ENCODE results near the gene NFASC.
A peak's percentile ranks its signal among the peaks of the same experiment; 100 is the strongest.

The NFASC gene

DNA sequence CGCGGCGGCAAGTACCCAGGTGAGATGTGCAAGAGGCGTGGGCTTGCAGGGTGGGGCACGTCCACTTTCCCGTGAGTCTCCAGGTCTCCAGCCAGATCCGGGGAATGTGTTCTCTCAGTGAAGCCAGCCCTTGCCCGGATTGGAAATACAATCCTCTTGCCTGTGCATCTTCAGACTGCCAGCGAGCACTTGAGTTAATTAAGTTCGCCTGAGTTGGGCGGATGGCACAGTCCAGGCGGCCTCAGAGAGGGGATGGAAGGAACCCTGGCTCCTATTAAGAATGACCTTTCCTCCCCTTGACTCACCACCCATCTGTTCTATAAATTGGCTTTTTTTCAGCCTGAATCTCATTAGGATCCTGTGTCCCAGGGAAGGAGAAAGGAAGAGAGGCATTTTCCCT, 139.0 kb downstream of the NFASC start:
- DNase-seq (ENCODE audit: low read depth in 2 of 2), result no peak

- DNase-seq (ENCODE audit: low read depth in 2 of 2), result no peak
Observed at GRCh38 chr1:205012391-205013140, 141.9 kb downstream of the NFASC start.

GRCh38 chr1:205013683-205014367, 143.2 kb downstream of the NFASC start:
- peak in 1 of 2 experiments; percentile 4 for DNase-seq (ENCODE audit: low read depth in 2 of 2)

- DNase-seq (ENCODE audit: low read depth in 2 of 2), result no peak
Observed at GRCh38 chr1:205014783-205015182, 144.1 kb downstream of the NFASC start.

DNA sequence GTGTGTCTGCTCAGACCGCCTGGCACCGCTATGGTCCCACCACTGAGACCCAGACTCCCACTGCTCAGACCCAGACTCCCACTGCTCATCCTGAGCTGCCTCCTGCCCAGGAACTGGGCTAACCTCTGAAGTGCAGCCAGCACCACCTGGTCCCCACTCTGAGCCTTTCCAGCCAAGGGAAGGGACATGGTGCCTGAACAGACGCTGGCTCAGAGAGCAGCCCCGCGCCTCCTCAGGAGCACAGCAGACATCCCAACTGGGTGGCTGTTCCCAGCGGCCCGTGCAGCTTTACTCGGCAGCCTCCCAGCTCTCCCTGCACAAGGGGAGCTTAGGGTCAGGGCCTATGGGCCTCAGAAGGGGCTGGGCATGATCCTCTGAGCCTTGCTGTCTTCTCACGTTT, 144.6 kb downstream of the NFASC start:
- no peak for DNase-seq (ENCODE audit: low read depth in 2 of 2)

DNA sequence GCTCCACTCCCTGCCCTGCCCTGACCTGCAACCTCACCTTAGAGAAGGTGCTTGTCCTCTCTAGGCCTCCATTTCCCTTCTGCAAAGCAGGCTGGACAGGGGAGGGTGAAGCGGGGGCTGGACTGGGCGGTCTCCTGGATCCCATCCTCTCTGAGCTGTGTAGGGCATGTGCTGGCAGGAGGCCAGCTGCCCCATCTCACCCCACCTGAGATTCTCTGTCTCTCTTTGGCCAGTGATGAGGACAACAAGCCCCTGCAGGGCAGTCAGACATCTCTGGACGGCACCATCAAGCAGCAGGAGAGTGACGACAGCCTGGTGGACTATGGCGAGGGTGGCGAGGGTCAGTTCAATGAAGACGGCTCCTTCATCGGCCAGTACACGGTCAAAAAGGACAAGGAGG, 145.4 kb downstream of the NFASC start:
- DNase-seq (ENCODE audit: low read depth in 2 of 2), result no peak

- no peak for DNase-seq (ENCODE audit: low read depth in 2 of 2)
Observed at GRCh38 chr1:205016584-205016983, 145.9 kb downstream of the NFASC start.

DNA sequence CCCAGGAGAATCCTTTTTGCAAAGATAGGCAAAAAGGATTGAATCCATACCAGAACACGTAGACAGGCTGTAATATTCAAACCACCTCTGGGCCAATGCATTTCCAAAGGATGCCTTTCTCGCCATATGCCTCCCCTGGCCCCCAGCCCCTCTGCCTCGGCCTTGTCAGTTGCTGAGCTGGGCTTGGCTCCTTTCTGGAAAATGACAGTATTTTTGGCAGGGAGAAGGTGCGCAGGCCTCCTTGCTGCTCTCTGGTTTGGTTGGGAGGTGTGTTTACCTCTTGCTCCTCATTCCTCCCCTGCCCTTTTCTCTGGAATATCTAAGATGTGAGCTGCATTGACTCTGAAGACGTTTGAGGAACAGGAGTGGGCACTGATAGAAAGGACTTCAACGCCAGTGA, 146.3 kb downstream of the NFASC start:
- DNase-seq (ENCODE audit: low read depth in 2 of 2), result no peak

- DNase-seq (ENCODE audit: low read depth in 2 of 2), result no peak
Observed at GRCh38 chr1:205017766-205018165, 147.1 kb downstream of the NFASC start.

DNA sequence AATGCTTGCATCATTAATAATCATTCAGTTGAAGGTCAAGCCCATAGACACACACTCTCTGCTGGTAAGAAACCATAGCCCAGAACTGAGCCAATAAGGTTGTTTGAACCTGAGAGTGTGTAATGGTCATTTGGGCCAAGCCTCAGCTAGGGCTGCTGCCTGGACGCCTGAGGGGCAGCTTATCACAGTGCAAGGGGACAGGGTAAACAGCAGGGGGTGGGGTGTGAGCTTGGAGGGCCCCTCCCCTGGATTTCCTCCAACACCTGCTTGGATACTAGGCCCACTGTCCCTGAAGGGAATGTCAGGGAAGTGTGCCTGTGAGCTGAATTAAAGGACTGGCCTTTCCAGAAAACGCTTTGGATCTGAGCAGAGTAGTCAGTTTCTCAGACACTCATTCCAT, 147.7 kb downstream of the NFASC start:
- DNase-seq (ENCODE audit: low read depth in 2 of 2), result no peak

- no peak for DNase-seq (ENCODE audit: low read depth in 2 of 2)
Observed at GRCh38 chr1:205020466-205020865, 149.8 kb downstream of the NFASC start.

GRCh38 chr1:205024679-205025078, 154.0 kb downstream of the NFASC start:
- no peak for DNase-seq (ENCODE audit: low read depth in 2 of 2)

- no peak for DNase-seq (ENCODE audit: low read depth in 2 of 2)
Observed at GRCh38 chr1:205025239-205025638, 154.6 kb downstream of the NFASC start.

DNA sequence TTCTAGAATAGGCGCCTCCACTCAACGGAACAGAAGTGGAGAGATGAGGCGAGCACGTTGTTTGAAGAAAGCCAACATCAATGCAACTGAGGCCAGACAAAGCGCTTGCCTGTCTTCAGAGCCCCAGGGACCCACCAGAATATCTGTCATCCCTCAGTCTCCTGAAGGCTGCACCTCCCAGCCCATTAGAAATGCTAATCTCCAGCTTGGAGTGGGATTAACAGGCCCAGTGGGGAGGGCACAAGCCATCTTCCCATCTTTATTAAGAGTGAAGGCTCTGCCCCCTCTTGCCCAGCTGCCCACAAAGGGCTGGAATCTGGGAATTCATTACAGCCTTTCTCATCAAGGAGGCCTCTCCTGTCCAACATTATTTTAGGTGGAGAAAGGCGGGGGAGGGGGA, 155.5 kb downstream of the NFASC start:
- no peak for DNase-seq (ENCODE audit: low read depth in 2 of 2)

DNA sequence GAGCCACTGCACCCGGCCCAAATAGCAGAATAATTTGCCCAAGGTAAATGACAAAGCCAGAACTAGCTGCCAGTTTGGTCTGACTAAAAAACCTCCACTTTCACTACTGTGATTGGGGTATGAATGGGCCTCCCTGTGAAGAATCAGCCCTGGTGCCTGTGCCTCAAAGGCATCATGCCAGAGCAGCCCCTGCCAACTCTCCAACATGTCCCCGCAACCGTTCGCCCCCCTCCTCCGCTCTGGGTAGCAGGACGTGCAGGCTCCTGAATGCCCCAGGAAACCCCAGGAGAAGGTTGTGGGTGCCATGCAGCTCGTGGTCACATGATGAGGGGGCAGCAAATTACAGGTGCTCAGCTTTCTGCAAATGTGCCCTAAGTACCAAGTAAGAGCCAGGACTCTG, 157.7 kb downstream of the NFASC start:
- no peak for DNase-seq (ENCODE audit: low read depth in 2 of 2)

DNA sequence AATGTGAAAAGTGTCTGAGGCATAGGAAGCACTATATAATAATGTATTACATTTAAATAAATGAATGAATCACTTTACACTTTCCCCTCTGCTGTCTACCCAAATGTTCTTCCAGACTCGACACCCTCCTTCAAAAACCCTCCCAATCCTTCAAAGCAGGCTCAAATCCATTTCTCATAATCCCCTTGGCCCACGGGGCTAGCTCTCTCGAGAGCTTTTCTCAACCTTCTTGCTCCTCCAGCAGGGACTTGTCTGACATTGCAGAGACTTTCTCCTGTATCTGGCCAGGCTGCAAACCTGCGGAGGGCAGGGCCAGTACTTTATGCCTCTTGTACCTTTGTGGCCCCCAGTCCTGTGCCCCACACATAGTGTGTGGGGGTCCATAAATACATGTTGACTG, 158.3 kb downstream of the NFASC start:
- DNase-seq (ENCODE audit: low read depth in 2 of 2), result no peak

DNA sequence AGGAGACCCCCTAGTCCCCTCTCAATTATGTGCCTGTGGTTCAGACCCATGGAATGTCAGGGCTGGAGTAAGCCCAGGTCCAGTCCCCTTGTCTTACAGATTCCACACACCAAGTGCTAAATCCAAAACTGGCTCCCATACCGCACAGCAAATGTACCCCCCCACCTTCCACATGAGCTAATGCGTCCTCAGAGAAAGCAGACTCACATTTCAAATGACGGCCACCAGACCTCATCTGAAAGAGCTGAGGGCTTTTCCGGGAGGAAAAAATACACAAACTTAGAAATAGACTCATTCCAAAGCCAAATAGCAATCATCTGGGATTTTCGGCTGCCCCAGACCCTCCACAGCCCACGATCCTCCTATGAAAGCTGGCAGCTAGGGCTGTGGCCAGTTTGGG, 159.6 kb downstream of the NFASC start:
- DNase-seq (ENCODE audit: low read depth in 2 of 2), result no peak

DNA sequence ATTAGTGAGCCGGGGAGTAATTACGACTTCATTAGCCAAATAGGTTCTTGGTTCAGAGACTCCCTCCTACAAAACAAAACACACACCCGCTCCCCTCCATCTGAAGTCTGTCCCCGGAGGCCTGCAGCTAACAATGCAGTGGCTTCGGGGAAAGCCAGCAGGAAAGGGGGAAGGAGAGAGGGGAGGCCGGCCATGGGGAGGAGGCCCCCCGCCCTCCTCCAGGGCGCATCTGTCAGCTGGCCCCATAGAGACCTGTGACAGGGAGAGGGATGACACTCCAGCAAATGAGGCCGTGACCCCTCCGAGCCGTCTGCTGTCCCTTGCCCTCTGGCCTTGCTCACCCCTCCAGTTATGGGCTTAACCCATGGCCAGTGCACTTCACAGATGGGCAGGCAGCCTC, 160.2 kb downstream of the NFASC start:
- DNase-seq (ENCODE audit: low read depth in 2 of 2), result no peak

DNA sequence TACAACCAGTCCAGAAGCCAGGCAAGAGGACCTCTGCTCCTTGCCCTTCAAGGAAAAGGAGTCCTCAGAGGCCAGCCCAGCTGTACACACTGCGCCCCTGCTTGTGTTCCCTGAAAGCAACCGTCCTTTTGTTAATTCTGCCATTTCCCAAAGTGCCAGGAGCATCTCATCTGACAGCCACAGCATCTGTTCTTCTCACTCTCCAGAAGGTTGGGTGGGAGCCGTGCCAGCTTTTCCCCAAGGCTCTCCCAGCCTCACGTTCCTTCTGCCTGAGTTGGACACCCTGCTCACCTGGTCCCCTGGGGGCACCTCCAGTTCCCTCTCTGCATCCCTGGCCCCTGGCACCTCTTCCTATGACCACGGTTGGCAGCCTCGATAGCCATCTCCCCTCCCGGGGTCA, 161.8 kb downstream of the NFASC start:
- no peak for DNase-seq (ENCODE audit: low read depth in 2 of 2)

- no peak for DNase-seq (ENCODE audit: low read depth in 2 of 2)
Observed at GRCh38 chr1:205037539-205037938, 166.9 kb downstream of the NFASC start.

- DNase-seq (ENCODE audit: low read depth in 2 of 2), result no peak
Observed at GRCh38 chr1:205038132-205038786, 167.6 kb downstream of the NFASC start.

DNA sequence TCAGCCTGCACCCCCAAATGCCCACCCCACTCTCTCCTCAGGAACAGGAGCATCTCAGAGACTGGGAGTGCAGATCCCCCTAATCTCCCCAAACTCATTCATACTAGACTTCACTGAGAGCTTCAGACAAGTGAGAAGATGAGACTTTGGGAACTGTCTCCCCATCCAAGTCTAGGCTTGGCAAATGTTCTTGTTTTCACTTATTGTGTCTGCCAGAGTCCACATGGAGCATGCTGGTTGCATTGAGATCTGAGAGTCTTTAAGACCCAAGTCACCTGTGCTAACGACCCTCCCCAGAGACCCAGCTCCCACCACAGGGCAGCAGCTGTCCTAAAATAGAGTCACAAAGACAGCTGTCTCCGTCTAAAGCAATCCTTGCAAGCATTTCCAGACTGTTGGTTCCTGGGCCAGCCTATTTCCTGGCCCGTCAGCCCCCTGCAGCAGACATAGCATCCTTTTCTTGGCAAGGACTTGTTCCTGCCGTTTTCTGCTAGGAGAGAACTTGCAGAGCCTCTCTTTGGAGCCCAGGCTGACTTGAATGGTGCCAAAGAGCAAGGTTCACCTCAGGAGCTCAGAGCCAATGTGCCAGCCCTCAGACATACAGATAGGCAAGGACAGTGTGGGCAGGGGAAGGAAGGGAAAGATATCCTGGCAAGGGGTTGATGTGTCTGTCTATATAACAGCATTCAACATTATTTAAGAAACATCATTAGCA, 170.5 kb downstream of the NFASC start:
- no peak for DNase-seq (ENCODE audit: low read depth in 2 of 2)

All from fibroblast of skin of left biceps (primary cell).